HepG2 (cell line): Measurements from ENCODE around the gene TLE1. TPM values are rescaled to one million over a fixed set of nuclear protein-coding genes. Genes with fewer than 3 reads are reported as not detected.

Experiments
- ATAC-seq: fragments of 200-7000 bp; cut with Tn5 transposase; 3 replicates; pipeline ENCODE4 v1.9.1; 2020; ENCODE audit warnings: mild to moderate bottlenecking, moderate library complexity
- BruUV-seq: library from RNA; stranded (reverse); fragments of 400-500 nt; replicated peaks from 2 replicates; lab custom pipeline; 2021; lab: Mats Ljungman, UMichigan
- CTCF ChIA-PET: fragments of 300-600 bp; formaldehyde crosslinking; extraction: SDS; loops from one replicate; lab custom pipeline; 2021; ENCODE audit warnings: low total read pairs, inconsistent platforms, low intra/inter-chr PET ratio; lab: Yijun Ruan, JAX
- POLR2A ChIA-PET: fragments of 350-600 bp; sonication (Branson Sonifier 250); formaldehyde crosslinking; loops from one replicate; lab custom pipeline; 2020; ENCODE audit warnings: antibody characterized with exemption, inconsistent platforms; lab: Yijun Ruan, JAX
- DNase-seq: peaks from one replicate; pipeline ENCODE4 v3.0.0-alpha.2; 2015; ENCODE audit warnings: low spot score
- FAIRE-seq: peaks from 3 replicates; lab custom pipeline; 2011; peaks lifted over from hg19 to GRCh38; lab: Jason Lieb, UNC
- H2AFZ ChIP-seq: one replicate; pipeline ENCODE4 v1.6.1; 2011; ENCODE audit warnings: low read length, inconsistent platforms
- H3K27ac ChIP-seq: fragments of 300-600 bp; 3 replicates; pipeline ENCODE4 v1.8.0; 2011; ENCODE audit warnings: mixed run types, mild to moderate bottlenecking, mixed read lengths, low read length, inconsistent platforms; ENCODE audit not compliant: insufficient read depth; ENCODE audit errors: extremely low read length
- H3K27me3 ChIP-seq, 2 experiments: fragments of 200-600 bp in 1 of 2; 2 replicates in 1 of 2; 3 replicates in 1 of 2; pipeline versions ENCODE4 v1.6.0 to v1.8.0; 2011; ENCODE audit warnings: low read length in 2 of 2, mild to moderate bottlenecking in 2 of 2, moderate library complexity in 2 of 2, inconsistent platforms in 1 of 2; ENCODE audit not compliant: insufficient read depth in 2 of 2, control insufficient read depth in 1 of 2
- H3K36me3 ChIP-seq, 2 experiments: fragments of 200-600 bp in 1 of 2; replicated peaks in 1 of 2; 2 replicates in 1 of 2; 3 replicates in 1 of 2; pipeline versions ENCODE4 v1.5.1 to v1.8.0; 2011; ENCODE audit warnings: low read length in 2 of 2, inconsistent platforms in 1 of 2; ENCODE audit not compliant: insufficient read depth in 2 of 2, control insufficient read depth in 1 of 2
- H3K4me1 ChIP-seq: 2 replicates; pipeline ENCODE4 v1.5.1; 2012; ENCODE audit warnings: low read length, inconsistent platforms; ENCODE audit not compliant: insufficient read depth
- H3K4me2 ChIP-seq: 2 replicates; pipeline ENCODE4 v1.6.0; 2011; ENCODE audit warnings: low read depth, low read length, inconsistent platforms
- H3K4me3 ChIP-seq, 3 experiments: fragments of 200-600 bp in 1 of 3; sonication (generic), shearing (Covaris generic) in 1 of 3; replicated peaks in 1 of 3; 2 replicates each; pipeline ENCODE4 v1.5.1; 2011 to 2016; ENCODE audit warnings: low read length in 3 of 3, inconsistent platforms in 2 of 3, low read depth in 2 of 3, mild to moderate bottlenecking in 2 of 3, control low read depth in 1 of 3, mixed read lengths in 1 of 3; ENCODE audit not compliant: insufficient read depth in 1 of 3
- H3K79me2 ChIP-seq: one replicate; pipeline ENCODE4 v1.6.1; 2011; ENCODE audit warnings: low read length, inconsistent platforms; ENCODE audit not compliant: insufficient read depth
- H3K9ac ChIP-seq: 2 replicates; pipeline ENCODE4 v1.6.0; 2011; ENCODE audit warnings: mild to moderate bottlenecking, low read depth, low read length, inconsistent platforms; ENCODE audit not compliant: insufficient read depth
- H3K9me3 ChIP-seq: 2 replicates; pipeline ENCODE4 v1.5.1; 2012; ENCODE audit warnings: mild to moderate bottlenecking, low read length
- H4K20me1 ChIP-seq: 2 replicates; pipeline ENCODE4 v1.6.0; 2011; ENCODE audit warnings: inconsistent platforms, mild to moderate bottlenecking, low read length, moderate library complexity; ENCODE audit not compliant: insufficient read depth
- PTBP1 ChIP-seq: fragments of 200-400 bp; formaldehyde crosslinking; IDR thresholded peaks from 2 replicates; pipeline ENCODE4 v1.6.1; 2018; ENCODE audit warnings: low read length, low read depth; ENCODE audit not compliant: poor library complexity, severe bottlenecking
- TOE1 ChIP-seq: sonication (generic); formaldehyde crosslinking; IDR thresholded peaks from 2 replicates; pipeline ENCODE4 v1.4.0; 2020; ENCODE audit warnings: mild to moderate bottlenecking, missing genetic modification reagents
- ZNF3 ChIP-seq: IDR thresholded peaks from 2 replicates; pipeline ENCODE4 v1.7.0; 2017; ENCODE audit warnings: inconsistent platforms
- ZNF30 ChIP-seq: sonication (generic); formaldehyde crosslinking; IDR thresholded peaks from 2 replicates; pipeline ENCODE4 v1.5.0; 2020; ENCODE audit warnings: mild to moderate bottlenecking, missing genetic modification reagents
- ZNF563 ChIP-seq: sonication (generic); formaldehyde crosslinking; IDR thresholded peaks from 2 replicates; pipeline ENCODE4 v1.8.0; 2022; ENCODE audit warnings: mild to moderate bottlenecking, moderate library complexity, missing genetic modification reagents
- ZSCAN22 ChIP-seq: sonication (generic); formaldehyde crosslinking; IDR thresholded peaks from 2 replicates; pipeline ENCODE4 v1.4.0; 2020; ENCODE audit warnings: mild to moderate bottlenecking, missing genetic modification reagents
- WGBS: methylation state at CpG from one replicate; pipeline ENCODE4 v1.1.6; 2017; ENCODE audit warnings: low lambda C conversion rate; 5-methylcytosine and 5-hydroxymethylcytosine counted together
- in situ Hi-C: cut with HindIII; loops from 2 replicates; pipeline ENCODE4 v1.10.0; 2017; ENCODE audit warnings: low pct_unique_long_range_greater_than_20kb; ENCODE audit not compliant: extremely low pct_ligation_motif_present
- intact Hi-C: fragments of 100-400 bp; cut with micrococcal nuclease; formaldehyde crosslinking; loops from one replicate; pipeline ENCODE4 v1.10.0; 2022; ENCODE audit not compliant: unreplicated experiment
- polyA plus RNA-seq, 8 experiments: library from polyadenylated mRNA; depleted of rRNA in 3 of 8; stranded (reverse) in 7 of 8; unstranded in 1 of 8; fragments of >200 nt; fragmentation: Illumina TruSeq in 4 of 8; extraction: Trizol in 4 of 8; gene quantifications; 2 replicates each; pipeline versions ENCODE4 v1.2.1 to v1.2.3, GENCODE V29; 2011 to 2016; ENCODE audit warnings: low read depth in 4 of 8, missing spikeins in 1 of 8, mixed read lengths in 1 of 8; ENCODE audit not compliant: insufficient read depth in 1 of 8
- total RNA-seq, 5 experiments: library from RNA; depleted of rRNA; stranded (reverse); fragments of >200 nt; fragmentation: Illumina TruSeq; extraction: Trizol; gene quantifications; 2 replicates each; pipeline ENCODE4 v1.2.3, GENCODE V29; 2016; ENCODE audit warnings: low read depth in 1 of 5
- TF ChIP-seq, protein P1 (sequence below): sonication (generic); formaldehyde crosslinking; IDR thresholded peaks from 2 replicates; pipeline ENCODE4 v1.4.0; 2020; ENCODE audit warnings: missing genetic modification reagents

TLE1 gene
- total and polyA plus RNA-seq, 2 of the 13 experiments (the other 11 are each of a cell fraction or from before 2014, with no cell fraction given): 35.9 to 109 TPM

- H3K9me3 ChIP-seq: no peaks in the 10 kb centered on the region
- peaks cover 0 to 1% of the 10 kb centered on the region in 2 experiments; a peak in 1 of 5 replicates for H3K27me3 ChIP-seq
- ChIA-PET POLR2A (no interaction called here), CTCF (no interaction called here)
- H2AFZ ChIP-seq: no peak overlapping the region
- H3K4me3 ChIP-seq: no peak overlapping the region
- H3K27ac ChIP-seq: no peak overlapping the region
- ATAC-seq: no peak
- H3K79me2 ChIP-seq: no peaks in the 10 kb centered on the region
- no peak for DNase-seq
- no peak overlapping the region for H3K9ac ChIP-seq
- no peak overlapping the region for H3K4me2 ChIP-seq
- intact Hi-C loops: no loop called here
- FAIRE-seq: no peak
- in situ Hi-C loops: loop anchor here (25.0 kb wide), 1 partner anchor 1242 kb away; no protein-coding TSS in a partner anchor
- 77% methylated on average over 9 of the region's 9 CpGs for WGBS
- TF ChIP-seq ZNF3 (CRISPR knock-in tag): no peak
- no peaks in the 10 kb centered on the region for H4K20me1 ChIP-seq
- H3K4me1 ChIP-seq: no peaks in the 10 kb centered on the region; the same call in 1 of the 2 replicates
- no peaks in the 10 kb centered on the region for H3K36me3 ChIP-seq
- BruUV-seq: no TSS peak
Measured at GRCh38 chr9:81720450-81721086, 31.2 kb upstream of the TLE1 start.

DNA sequence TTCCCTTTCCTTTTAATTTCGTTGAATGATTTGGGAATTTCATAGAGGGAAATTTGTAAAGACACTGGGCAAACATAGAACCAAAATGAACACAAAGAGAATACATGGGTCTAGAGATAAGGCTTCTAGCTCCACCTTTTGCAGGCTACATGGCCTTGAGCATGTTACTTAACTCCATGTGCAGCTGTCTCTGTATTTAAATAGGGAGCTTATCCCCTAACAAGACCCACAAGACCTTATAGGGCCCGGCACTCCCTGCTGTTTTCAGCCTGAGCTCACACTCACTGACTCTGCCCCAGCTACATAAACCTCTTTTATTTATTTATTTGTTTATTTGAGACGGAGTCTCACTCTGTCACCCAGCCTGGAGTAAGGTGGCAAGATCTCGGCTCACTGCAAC lies 30.6 kb upstream of the TLE1 start:
- H3K27ac ChIP-seq: no peak overlapping the region
- no peak for FAIRE-seq
- in situ Hi-C loops: loop anchor here (25.0 kb wide), 1 partner anchor 1242 kb away; no protein-coding TSS in a partner anchor

More for the DNA sequence above, 30.6 kb upstream of the TLE1 start:
- CTCF ChIA-PET: no interaction called here
- no TSS peak for BruUV-seq
- peak; percentile 25 for DNase-seq
- no peaks in the 10 kb centered on the region; the same call in 1 of the 2 replicates for H3K4me1 ChIP-seq
- H2AFZ ChIP-seq: no peak overlapping the region
- H3K4me3 ChIP-seq: no peak overlapping the region
- peaks cover 0 to 1% of the 10 kb centered on the region in 2 experiments; a peak in 1 of 5 replicates for H3K27me3 ChIP-seq
- TF ChIP-seq PTBP1 (no peak), ZNF563 (no peak), ZSCAN22 (no peak), ZNF30 (CRISPR knock-in tag) (no peak), TOE1 (CRISPR knock-in tag) (no peak)
- TF ChIP-seq, protein P1, sequence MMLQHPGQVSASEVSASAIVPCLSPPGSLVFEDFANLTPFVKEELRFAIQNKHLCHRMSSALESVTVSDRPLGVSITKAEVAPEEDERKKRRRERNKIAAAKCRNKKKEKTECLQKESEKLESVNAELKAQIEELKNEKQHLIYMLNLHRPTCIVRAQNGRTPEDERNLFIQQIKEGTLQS: no peak
- TF ChIP-seq, all 625 proteins: peak for 0
- 51% methylated on average over 4 of the region's 4 CpGs for WGBS
- peak; percentile 75 for ATAC-seq
- Histone ChIP-seq H3K36me3 (no peaks in the 10 kb centered on the region), H3K4me2 (no peak overlapping the region; the same call in 1 of the 2 replicates), H3K79me2 (no peaks in the 10 kb centered on the region), H3K9ac (no peak overlapping the region), H3K9me3 (no peaks in the 10 kb centered on the region), H4K20me1 (no peaks in the 10 kb centered on the region)
- intact Hi-C loops: no loop called here
- POLR2A ChIA-PET: no interaction called here
